ENCODE data around the gene TTYH3.

TTYH3 gene

GRCh38 chr7:2651336-2651735 lies 19.6 kb downstream of the TTYH3 start:
- no peak for DNase-seq

GRCh38 chr7:2651847-2652735 lies 20.3 kb downstream of the TTYH3 start:
- DNase-seq, result no peak

- no peak for DNase-seq
Measured at GRCh38 chr7:2652736-2653060, 20.9 kb downstream of the TTYH3 start.

- DNase-seq, result no peak
Measured at GRCh38 chr7:2654059-2654458, 22.3 kb downstream of the TTYH3 start.

- DNase-seq, result no peak
Measured at GRCh38 chr7:2655870-2656614, 24.3 kb downstream of the TTYH3 start.

- no peak for DNase-seq
Measured at GRCh38 chr7:2657208-2657607, 25.4 kb downstream of the TTYH3 start.

- DNase-seq, result no peak
Measured at GRCh38 chr7:2657920-2658671, 26.3 kb downstream of the TTYH3 start.

- DNase-seq, result no peak
Measured at GRCh38 chr7:2658941-2659340, 27.2 kb downstream of the TTYH3 start.

GRCh38 chr7:2659556-2660358 lies 28.0 kb downstream of the TTYH3 start:
- no peak for DNase-seq

- DNase-seq, result no peak
Measured at GRCh38 chr7:2660359-2661095, 28.7 kb downstream of the TTYH3 start.

- no peak for DNase-seq
Measured at GRCh38 chr7:2661096-2661449, 29.3 kb downstream of the TTYH3 start.

- no peak for DNase-seq
Measured at GRCh38 chr7:2661602-2662272, 30.0 kb downstream of the TTYH3 start.

- no peak for DNase-seq
Measured at GRCh38 chr7:2662273-2663120, 30.7 kb downstream of the TTYH3 start.

GRCh38 chr7:2663121-2663886 lies 31.5 kb downstream of the TTYH3 start:
- no peak for DNase-seq

GRCh38 chr7:2663960-2664359 lies 32.2 kb downstream of the TTYH3 start:
- DNase-seq, result no peak

- no peak for DNase-seq
Measured at GRCh38 chr7:2665359-2665791, 33.6 kb downstream of the TTYH3 start.

GRCh38 chr7:2666155-2666554 lies 34.4 kb downstream of the TTYH3 start:
- DNase-seq, result no peak

- DNase-seq, result no peak
Measured at GRCh38 chr7:2666588-2667250, 34.9 kb downstream of the TTYH3 start.

- DNase-seq, result no peak
Measured at GRCh38 chr7:2667843-2668242, 36.1 kb downstream of the TTYH3 start.

Data from COR-L47 (cell line).